HG03575 (cell line): Measurements from ENCODE around the gene HSPB6.
"Not testable (repeated sequence)": the region's sequence is repeated elsewhere in the genome, so short reads cannot be mapped to it uniquely, and the experiment has no call there.

Source experiments
- ATAC-seq: cut with Tn5 transposase; IDR thresholded peaks from one replicate; pipeline ENCODE4 v1.9.1; 2021; ENCODE audit not compliant: unreplicated experiment, insufficient number of reproducible peaks, low FRiP score; ENCODE audit errors: extremely low read depth

HSPB6 gene

DNA sequence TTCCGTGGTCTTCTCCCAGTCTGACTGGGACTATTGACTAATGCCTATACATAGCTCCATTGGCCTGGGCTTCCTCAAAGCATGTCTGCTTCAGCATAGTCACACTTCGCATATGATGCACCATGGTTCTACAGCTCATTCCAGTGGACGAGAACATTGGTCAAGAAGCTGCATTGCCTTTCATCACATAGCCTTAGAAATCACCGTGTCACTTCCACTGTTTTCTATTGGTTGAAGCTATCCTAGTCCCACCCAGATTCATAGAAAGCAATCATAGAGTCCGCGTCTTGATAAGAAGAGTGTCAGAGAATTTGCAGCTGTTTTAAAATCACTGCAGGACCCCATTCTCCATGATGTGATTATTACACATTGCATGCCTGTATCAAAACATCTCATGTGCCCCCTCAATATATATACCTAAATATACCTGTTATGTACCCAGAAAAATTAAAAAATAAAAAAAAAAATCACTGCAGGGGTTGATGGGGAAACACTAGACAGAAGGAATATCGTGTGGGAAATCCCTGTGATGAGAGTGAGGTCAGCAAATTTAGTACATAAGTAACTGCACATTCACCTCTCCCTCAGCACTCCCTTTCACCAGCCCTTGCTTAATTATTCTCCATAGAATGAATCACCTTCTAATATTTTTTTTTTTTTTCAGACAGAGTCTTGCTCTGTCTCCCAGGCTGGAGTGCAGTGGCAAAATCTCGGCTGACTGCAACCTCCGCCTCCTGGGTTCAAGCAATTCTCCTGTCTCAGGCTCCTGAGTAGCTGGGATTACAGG lies 16.4 kb upstream of the HSPB6 start:
- ATAC-seq, result no peak

- not testable (repeated sequence) for ATAC-seq
Observed at GRCh38 chr19:35772362-35772761, 15.5 kb upstream of the HSPB6 start.

DNA sequence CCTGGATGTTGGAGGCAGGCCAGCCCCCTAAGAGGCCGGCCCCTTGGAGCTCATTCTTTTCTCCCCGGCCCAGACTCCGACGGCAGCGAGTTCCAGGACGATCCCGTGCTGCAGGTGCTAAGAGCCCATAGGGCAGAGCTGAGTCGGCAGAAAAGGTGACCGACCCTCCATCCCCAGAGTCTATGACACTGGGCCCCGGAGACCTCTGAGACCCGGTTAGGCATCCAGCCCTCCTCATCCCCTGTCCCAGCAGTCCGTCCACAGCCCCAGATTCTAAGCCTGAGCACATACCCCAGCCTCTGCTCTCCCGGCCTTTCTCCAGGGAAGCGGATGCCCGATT lies 11.2 kb upstream of the HSPB6 start:
- no peak for ATAC-seq

DNA sequence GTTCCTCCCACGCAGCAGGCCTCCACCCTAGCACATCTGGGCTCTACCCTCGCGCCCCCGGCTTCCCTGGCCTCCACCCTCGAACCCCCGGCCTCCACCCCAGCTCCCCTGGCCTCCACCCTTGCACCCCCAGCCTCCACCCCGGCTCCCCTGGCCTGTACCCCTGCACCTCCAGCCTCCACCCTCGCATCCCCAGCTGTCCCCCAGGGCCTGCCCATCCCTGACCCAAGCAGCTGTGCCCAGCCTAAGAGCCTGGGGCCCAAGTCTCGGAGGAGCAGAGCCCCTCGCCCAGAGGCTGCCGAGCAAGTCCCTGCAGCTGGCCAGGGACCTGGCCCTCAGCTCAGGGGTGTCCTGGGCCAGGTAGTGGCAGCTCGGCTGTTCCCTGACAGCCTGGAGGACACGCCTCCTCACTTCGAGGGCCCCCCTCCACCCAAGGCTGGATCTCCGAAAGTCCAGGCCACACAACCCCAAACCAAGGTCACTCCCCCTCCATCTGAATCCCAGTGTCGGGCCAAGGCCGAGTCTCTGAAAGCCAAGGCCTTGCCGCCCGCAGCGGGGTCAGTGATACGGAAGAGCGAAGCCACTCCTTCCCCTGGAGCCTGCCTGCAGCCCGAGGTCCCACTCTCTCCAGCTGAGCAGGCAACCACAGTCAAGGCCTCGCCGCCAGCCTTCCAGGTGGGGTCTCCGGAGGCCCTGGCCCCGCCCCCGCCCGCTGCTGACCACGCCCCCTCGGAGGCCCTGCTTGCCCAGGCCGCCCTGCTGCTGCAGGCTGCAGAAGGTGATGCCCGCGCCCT lies 10.7 kb upstream of the HSPB6 start:
- ATAC-seq, result no peak

- no peak for ATAC-seq
Observed at GRCh38 chr19:35766571-35767104, 9.8 kb upstream of the HSPB6 start.

- no peak for ATAC-seq
Observed at GRCh38 chr19:35764432-35765315, 7.8 kb upstream of the HSPB6 start.

- ATAC-seq, result no peak
Observed at GRCh38 chr19:35760711-35761349, 4.0 kb upstream of the HSPB6 start.

- no peak for ATAC-seq
Observed at GRCh38 chr19:35759697-35760096, 2.9 kb upstream of the HSPB6 start.

DNA sequence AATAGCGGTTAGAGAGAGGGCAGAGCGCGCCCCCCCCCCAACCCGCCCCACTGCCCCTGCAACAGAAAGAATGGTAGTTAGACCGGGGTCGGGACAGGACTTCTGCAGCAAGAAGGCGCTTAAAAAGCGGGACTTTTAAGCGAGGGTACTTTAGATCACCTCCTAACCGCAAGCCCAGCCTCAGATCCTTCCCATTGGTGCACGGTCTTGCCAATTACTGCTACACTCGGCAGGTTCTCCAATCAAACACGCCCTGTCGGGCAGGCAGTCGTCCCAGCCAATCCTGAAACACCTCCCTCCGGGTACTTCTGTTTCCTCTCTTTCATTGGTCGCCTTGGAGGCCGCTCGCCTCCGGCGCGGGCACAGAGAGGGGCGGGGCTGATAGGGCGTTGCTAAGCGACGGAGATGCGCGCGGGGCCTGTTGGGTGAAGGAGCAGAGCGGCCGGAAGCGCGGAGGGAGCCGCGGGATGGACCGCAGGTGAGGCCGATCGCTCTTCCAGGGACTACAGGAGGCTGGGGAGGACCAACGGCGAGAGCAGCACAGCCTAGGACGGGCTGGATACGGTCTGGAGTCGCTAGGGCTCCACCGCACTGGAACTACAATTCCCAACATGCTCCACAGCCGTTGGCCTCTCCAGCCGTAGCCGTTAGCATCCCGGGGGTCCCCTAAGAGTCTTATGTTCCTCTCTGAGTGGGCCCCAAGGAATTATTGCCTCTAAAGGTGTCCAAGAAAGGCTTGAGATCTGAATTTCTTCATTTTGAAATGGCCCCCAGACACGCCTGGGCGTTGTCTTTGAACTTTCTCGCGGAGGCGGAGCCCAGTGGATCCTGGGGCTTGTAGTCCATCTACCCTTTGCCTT lies 1.1 kb upstream of the HSPB6 start, which contains the start of gene PROSER3:
Gene PROSER3 (plus strand): TSS at position 428 of the 860 bp plus-strand sequence. CDS start 40 bp downstream, at position 468.
- ATAC-seq, result peak; percentile 67

DNA sequence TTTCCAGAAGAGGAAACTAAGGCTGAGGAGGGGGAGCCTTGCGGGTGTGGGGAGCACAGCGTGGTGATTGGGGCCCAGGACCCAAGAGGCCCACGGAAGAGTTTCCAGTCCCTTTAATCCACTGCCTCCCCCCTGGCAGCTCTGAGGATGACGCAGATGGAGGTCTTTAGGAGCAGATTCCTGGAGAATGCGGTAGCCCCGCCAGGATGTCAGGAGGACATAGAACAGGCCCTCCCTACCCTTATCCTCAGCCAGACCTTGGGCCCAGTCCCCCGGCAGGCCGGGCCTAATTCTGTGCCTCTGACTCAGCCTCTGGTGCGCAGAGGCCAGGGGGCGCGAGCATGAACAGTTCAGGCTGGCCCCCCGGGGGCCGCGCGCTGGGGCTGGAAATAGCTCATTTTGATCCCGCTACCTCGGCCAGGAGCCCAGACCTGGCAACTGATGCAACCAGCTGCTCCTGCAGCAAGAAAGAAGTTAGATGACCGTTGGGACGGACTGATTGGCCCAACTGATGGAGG lies 461 bp upstream of the HSPB6 start:
- no peak for ATAC-seq

GRCh38 chr19:35755550-35756376 lies 1.1 kb downstream of the HSPB6 start:
- ATAC-seq, result no peak

GRCh38 chr19:35755131-35755549 lies 1.7 kb downstream of the HSPB6 start:
- ATAC-seq, result no peak

DNA sequence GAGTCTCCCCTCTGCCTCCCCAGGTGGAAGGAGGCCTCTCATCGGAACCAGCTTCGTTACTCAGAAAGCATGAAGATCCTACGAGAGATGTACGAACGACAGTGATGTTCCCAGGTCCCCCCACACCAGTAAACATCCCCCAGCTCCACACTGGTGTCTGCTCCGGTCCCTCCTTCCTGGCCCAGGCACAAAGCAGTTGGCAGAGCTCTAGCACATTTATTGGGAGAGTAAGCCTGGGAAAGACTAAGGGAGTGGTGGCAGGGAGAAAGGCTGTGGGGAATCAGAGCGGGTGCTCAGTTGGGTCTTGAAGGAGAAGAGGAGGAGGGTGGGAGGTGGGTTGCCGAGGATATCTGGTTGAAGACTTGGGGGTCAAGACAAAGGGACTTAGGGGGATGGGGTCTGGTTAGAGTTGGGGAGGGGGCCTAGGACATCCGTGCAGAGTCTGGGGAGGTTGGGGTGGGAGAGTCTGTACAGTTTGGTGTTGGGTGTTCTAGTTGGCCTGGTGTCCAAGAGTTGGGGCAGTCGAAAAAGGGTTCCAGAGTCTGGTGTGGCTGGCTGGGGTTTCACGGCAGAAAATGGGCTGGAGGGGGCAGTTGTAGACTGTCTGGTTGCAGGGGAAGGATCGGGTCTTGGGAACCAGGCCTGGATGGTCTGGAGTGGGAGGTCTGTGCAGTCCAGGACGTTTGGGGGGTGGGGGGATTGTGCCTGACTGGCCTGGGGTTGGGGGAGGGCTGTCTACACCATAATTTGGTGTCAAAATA lies 2.3 kb downstream of the HSPB6 start:
- no peak for ATAC-seq

DNA sequence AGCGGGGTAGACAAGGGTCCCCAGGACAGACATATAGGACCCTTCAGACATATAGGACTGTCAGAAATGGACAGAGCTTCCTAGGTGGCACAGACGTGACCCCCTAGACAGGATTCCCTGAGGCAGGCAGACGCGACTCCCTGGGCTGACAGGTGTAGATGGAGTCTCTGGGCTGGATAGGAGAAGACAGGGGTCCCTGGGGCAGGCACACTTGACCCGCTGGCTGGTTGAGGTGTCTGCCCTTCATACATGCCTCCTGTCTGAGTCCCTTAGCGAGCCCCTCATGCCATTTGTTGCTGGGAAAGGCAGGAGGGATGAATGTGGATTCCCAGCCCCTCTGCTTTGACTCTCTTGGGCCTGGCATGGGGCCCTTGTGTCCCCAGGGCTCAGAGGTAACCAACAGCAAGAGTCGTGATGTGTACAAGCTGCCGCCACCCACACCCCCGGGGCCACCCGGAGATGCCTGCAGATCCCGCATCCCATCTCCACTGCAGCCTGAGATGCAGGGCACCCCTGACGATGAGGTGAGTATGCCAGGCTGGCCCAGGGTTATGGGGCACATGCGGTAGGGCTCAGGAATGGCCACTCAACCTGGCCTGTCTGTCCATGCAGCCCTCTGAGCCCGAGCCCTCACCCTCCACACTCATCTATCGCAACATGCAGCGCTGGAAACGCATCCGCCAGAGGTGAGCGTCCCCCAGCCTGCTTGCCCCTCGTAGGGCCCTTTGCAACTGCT lies 3.0 kb downstream of the HSPB6 start:
- no peak for ATAC-seq

GRCh38 chr19:35752746-35753350 lies 4.0 kb downstream of the HSPB6 start:
- ATAC-seq, result no peak
